Measurements from ENCODE around the gene OR2F2.

The OR2F2 gene

GRCh38 chr7:143975617-143976016 lies 40.6 kb downstream of the OR2F2 start:
- H3K4me3 ChIP-seq (ENCODE audit: low read depth, low read length): no peak overlapping the region

- no peak overlapping the region for H3K4me3 ChIP-seq (ENCODE audit: low read depth, low read length)
Measured at GRCh38 chr7:143978585-143978984, 43.6 kb downstream of the OR2F2 start.

GRCh38 chr7:143979359-143979758 lies 44.3 kb downstream of the OR2F2 start:
- no peak overlapping the region for H3K4me3 ChIP-seq (ENCODE audit: low read depth, low read length)

- no peak overlapping the region for H3K4me3 ChIP-seq (ENCODE audit: low read depth, low read length)
Measured at GRCh38 chr7:143979998-143980397, 45.0 kb downstream of the OR2F2 start.

GRCh38 chr7:143980746-143981510 lies 45.9 kb downstream of the OR2F2 start:
- no peak overlapping the region for H3K4me3 ChIP-seq (ENCODE audit: low read depth, low read length)

GRCh38 chr7:143983960-143984359 lies 48.9 kb downstream of the OR2F2 start:
- H3K4me3 ChIP-seq (ENCODE audit: low read depth, low read length): no peak overlapping the region

Data from iPS-11a (cell line).